GM19467 (cell line): ENCODE data around the gene FUCA2.

ENCODE experiments used
- ATAC-seq: cut with Tn5 transposase; IDR thresholded peaks from one replicate; pipeline ENCODE4 v1.9.1; 2021; ENCODE audit warnings: mild to moderate bottlenecking, moderate library complexity; ENCODE audit not compliant: unreplicated experiment

The FUCA2 gene, protein sequence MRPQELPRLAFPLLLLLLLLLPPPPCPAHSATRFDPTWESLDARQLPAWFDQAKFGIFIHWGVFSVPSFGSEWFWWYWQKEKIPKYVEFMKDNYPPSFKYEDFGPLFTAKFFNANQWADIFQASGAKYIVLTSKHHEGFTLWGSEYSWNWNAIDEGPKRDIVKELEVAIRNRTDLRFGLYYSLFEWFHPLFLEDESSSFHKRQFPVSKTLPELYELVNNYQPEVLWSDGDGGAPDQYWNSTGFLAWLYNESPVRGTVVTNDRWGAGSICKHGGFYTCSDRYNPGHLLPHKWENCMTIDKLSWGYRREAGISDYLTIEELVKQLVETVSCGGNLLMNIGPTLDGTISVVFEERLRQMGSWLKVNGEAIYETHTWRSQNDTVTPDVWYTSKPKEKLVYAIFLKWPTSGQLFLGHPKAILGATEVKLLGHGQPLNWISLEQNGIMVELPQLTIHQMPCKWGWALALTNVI

DNA sequence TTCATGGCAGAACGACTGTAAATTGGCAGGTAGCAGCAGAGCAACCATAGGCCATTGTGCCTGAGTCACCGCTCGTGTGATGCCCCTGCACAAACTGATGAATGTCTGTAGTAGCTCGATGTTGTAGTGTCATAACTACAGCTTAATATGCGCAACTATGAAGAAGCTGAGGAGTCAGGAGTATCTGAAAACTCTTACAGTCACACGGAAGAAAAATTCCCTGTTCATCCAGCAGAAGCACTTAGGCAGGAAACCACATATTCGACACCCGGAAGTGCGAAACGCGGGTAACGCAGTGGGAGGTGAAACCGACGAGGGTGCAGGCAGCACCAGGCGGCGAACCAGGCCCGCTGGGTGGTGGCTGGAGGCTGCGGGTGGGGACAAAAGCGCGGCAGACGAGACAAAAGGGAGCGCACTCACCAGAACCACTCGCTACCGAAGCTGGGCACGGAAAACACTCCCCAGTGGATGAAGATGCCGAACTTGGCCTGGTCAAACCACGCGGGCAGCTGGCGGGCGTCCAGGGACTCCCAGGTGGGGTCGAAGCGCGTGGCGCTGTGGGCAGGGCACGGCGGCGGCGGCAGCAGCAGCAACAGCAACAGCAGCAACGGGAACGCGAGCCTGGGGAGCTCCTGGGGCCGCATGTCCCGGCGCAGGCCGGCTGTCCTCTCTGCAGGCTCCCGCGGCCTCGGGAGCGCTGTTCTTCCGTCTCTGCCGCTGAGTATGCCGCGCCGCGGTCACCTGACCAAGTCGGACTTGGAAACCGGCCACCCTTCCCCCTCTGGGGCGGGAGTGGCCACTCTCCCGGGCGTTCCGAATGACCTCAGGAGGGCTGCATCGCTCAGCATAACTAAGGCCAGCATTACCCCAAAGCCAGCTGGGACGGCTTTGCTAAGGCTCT, at the start of gene FUCA2:
Gene FUCA2, minus strand, starts transcription at position 730 of the 901 bp plus-strand sequence. Its CDS starts 86 bp downstream, at position 644.
- peak; percentile 51 for ATAC-seq

DNA sequence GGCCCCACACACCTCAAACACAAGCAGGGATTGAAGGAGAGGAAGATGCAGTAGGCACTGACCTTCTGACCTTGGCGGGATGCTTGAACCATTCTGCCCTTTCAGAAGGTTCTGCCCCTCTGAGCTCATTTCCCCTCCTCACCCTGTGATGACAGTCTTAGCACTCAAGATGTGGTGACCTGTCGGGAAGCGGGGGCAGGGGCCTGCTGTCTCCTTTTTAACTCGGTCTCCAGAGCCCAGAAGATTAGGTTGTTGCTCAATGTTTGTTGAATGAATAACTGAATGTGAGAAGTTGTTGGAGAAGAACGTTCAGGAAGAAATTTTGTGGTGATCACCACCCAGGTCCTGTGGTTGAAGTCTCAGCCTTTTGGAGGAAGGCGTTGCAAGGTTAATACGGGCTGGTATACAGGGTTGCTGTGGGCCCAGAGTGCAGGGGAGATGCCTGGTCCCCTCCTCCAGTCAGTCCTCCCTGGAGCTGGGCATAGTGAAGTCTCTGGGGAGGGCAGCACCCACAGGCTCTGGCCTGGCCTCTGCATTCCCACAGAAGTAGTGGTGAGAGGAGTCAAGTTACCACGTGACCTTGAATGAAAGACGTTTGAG, 49.7 kb upstream of the FUCA2 start:
- no peak for ATAC-seq

DNA sequence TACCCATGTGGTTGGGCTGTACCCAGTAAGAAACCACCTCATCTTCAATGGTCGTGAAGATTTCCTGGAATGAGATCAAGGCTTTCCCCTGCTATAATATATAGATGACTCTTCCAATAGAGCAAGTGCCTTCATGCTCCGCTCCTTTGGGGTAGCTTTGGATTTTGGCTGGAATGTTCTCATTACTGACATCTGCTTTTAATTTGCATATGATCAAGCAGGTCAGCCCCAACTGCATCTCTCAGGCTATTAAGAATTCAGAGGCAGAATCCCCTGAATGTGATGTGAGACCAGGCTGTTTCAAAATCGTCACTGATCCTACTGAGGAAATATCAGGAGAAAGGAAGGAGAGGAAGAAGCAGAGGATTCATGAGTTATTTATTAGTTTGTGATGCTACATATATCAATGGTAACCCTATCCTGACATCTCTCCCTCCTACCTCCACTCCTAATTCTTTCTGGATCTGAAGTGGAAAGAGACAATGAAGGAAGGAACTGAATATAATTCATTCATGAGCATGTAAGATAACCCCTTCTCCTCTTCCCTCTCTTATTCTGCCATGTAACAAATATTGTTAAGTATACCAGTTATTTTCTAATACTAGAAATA, 47.6 kb upstream of the FUCA2 start:
- ATAC-seq = no peak

DNA sequence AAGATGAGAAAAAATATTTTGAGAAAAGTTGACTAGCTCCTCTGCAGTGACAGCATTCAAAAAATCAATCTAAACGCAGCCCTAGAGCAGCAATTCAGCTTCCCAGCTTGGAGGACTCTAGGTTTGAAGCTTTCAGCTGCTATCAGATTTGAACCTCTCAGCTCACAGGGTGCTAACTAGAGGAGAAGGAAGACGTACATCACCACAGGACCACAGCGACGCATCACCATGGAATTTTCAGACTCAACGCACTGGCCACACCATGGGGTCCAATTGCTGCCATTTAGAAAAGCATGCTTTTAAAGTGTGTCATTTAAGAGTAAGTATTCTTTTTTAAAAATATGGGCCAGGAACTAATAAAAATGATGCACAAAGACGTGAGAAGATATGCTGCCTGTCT, 45.0 kb upstream of the FUCA2 start:
- ATAC-seq = no peak

DNA sequence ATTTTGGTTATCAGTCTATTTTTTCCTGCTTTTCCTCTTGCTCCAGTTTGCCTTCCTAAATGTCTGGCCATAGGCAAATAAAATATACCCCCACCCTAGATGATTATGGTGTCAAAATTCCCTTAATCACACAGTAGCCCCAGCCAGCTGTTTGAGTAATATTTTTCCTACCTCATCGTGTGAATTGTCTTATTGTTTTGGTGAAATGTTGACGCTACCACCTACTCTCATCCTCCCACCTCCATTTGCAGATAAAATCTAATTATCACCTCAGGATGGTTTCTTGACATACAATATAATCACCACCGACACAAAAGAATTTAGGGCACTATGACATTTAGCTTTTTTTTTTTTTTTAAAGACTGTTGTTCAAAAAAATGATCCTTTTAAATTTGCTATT, 44.1 kb upstream of the FUCA2 start:
- ATAC-seq = no peak

DNA sequence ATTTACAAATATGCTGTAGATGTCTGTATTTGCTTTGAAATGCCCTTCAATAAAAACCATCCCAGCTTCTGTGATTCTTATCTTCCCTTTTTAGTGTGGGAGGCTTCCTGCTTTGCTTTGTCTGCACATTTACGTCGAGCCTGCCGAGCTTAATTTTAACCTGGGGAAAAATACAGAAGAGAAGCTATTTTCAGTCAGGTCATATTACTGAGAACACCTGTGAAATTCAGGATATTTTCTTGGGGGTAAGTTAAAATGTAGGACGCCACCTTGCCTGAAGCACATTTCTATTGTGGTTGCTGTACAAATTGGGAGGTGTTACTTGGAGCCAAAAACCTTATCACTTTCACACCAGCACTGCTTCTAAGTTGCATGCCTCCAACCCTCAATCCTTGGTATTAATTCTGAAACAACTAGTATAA, 43.6 kb upstream of the FUCA2 start:
- no peak for ATAC-seq

DNA sequence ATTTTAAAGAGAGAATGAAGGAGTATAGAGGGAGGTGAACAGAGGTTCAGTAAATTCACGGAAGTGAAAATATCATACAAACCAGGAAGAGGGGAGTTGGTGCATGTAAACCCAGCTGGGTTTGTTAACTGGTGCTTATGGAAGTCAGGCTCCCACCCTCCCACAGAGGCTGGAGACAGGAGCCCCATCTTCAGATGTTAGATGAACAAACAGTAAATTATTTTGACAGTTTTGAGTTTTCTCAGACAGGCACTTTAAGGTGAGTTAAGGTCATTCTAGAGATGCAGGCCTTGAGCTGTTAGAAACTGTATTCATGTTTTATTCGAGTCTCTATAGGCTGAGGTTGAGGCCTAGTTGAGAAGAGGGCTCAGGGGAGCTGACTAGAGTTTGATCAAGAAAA, 41.8 kb upstream of the FUCA2 start:
- ATAC-seq = no peak

DNA sequence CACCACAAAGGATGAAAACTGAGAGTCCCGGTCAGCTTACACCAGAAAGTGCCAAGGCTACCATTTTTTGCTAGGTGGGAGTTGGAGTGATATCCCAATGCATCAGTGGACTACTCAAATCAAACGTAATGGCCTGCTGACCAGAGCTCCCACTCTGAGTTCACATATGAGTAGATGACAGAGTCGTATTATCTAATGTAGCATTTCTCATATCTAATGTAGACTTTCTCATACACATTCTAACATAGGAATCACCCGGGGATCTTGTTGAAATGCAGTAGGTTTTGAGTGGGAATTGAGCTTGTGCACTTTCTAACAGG, 38.4 kb upstream of the FUCA2 start:
- ATAC-seq = no peak

DNA sequence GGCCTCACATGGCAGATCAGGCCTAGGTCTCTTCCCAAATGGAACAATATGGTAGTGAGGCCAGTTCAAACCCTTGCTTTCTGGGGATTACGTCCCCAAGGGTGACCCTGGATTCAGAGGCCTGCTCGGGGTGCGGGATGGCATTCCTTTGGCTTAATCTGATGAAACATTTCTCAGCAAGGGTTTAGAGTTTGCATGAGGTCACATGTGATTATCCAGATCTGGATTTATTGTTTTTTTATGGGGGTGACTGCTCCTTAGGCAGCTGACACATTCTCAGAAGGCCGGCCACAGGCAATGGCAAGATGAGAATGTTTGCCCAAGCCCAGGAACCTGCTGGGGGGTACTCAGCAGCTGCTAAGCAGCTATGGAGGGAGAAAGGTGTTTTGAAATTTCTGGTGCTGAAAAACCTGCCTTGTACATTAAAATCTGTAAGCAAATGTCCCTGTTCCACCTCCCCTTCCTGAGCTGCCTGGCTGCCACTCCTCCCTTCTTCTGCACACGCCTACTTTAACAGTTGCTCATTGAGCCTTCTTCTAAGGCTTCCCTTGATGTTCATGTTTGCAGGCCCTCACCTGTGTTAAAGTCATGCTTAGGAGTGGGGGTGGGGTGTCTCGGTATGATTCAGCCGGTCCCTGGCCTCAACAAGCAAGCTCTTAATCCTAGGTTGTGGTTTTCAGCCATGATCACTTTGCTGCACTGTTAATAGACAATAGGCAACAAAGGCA, 37.9 kb upstream of the FUCA2 start:
- no peak for ATAC-seq

DNA sequence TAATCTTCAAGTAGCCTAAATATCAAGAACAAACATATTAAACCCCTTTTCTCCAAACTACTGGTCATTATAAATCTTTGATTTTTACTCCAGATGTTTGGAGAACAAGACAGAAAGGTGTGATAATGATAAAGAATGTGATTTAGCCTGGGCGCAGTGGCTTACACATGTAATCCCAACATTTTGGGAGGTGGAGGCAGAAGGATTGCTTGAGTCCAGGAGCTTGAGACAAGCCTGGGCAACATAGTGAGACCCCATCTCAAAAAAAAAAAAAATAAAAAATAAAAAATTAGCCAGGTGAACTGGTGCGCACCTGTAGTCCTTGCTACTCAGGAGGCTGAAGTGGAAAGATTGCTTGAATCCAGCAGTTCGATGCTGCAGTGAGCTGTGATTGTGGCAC, 35.1 kb upstream of the FUCA2 start:
- ATAC-seq = no peak

DNA sequence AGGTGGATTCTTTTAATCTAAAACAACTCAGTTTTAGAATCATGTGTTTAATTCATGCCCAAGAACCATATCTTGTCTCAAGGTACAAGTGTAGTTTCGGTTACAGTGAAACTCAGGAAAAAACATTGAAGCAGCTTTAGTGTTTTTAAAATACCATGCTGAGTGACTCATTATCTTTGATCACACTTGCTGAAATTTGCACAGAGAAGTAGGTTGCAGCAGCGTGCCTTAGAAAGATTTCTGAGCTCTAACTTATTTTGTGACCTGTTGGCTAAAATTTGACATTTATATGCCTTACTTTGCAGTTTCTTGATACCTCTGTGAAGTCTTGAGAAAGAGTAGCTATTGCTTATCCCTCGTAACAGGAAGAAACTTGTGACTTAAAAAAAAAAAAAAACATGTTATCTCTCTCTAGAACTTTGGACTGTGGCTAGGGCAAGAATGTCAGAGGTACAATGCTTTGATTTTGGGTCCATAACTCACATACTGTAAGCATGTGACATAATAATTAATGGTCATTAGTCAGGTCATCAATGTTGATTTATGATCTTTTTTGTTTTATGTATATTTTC, 34.5 kb upstream of the FUCA2 start:
- ATAC-seq = no peak

DNA sequence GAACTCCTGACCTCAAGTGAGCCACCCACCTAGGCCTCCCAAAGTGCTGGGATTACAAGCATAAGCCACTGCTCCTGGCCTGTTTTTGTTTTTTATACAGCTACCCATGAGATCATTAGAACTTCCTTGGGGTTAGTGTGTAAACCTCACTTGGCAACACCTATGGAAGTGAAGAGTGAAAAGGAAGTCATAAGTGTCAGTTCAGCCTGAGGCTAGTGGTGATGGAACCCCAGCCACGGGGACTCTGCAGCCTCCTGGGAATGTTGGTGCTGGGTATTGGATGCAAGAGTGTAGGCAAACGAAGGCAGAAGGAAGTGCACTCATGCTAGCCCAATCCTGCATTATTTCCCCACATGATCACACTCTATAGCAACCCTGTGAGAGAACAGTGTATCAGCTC, 33.6 kb upstream of the FUCA2 start:
- ATAC-seq = no peak

DNA sequence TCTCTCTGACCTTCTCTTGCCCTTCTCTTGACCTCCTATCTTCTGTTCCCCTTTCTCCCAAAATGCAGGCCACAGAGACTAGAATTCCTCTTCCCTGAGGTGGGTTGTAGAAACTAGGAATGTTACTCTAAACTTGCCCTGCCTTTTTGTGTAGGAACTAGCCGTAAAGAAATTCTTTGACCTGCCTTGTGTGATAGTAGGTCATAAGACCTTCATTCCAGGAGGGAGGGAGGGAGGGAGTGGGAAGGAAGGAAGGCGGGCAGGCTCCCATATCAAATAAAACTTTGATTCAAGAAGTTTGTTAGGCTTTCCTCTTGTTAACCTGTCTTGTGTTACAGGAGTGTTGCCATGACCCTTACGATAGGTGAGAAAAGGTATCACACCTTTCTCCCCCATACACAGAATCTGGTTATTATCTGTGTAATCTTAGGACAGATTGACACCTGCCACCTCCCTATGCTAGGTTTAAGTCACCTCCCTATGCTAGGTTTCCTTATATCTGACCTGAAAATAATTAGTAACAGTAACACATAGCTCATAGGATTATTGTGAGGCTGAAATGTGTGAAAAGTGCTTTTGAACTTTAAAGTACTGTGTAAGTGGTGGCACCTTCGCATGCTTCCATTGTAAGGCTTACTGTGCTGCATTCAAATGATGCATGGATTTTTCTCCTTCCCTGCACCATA, 32.6 kb upstream of the FUCA2 start:
- no peak for ATAC-seq

DNA sequence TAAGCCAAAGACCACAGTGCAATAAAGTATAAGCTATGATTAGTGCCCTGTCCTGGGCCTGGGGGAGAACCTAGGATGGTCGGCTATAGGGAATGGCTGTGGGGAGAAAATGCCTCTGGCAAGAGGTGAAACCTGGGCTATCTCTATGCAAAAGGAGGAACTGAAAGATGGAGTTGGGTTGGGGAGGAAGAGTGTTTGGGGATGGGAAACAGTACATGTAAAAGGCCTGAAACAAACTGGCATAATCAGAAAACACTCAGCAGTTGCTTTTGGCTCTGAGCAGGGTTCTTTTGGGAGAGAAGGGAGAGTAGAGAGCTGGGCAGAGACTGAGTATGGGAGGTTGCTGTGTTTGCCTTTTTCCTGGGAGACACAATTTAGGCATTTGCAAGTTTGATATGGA, 31.9 kb upstream of the FUCA2 start:
- no peak for ATAC-seq

DNA sequence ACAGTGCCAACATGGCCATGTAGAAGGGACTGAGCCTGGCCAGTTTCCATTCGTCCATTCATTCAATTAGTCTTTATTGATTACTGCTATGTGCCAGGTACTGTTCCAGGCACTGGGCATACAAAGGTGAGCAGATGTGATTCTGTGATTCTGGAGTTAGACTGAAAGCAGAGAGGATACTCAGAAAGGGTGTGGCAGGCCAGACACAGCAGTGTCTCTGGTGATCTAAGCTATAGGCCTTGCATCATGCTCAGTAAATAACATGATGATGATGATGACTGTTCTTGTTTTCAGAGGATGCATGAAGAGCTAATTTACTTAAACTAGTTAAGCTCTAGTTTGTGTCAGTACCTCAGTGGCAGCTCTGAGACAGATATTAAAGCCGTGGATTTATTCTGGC, 31.4 kb upstream of the FUCA2 start:
- ATAC-seq = no peak

DNA sequence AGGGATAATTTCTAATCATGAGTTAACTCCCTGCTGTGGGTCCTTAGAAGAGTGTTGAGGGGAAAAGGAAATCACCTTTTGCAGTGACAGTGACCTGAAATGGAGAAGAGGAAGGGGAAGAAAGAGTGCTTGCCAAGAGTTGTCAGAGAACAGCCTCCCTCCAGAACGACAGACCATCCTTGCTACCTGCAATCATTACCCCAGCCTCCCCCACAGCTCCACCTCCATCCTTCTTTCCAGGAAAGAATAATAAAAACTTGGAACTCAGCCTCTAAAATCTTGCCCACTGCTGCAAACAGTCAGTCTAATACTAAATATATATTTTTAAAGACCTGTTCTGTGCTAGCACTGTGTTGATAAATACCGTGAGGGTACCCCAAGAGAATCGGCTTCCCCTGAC, 28.7 kb upstream of the FUCA2 start:
- no peak for ATAC-seq

DNA sequence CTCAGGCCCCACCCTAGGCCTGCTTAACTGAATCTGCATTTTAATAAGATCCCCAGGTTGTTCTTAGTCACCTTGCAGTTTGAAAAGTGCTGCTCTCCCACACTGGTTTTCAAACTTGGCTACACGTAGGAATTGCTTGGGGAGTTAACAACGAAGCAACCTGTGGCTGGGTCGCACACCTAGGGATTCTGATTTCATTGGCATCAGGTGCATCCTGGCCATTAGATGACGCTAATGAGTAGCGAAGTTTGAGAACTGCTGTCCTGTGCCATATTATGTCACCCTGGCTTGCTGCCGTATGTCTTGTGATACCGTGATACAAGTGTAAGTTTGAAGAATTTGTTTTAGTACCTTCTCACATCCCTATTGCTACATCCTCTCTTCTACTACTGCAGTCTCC, 28.2 kb upstream of the FUCA2 start:
- no peak for ATAC-seq

DNA sequence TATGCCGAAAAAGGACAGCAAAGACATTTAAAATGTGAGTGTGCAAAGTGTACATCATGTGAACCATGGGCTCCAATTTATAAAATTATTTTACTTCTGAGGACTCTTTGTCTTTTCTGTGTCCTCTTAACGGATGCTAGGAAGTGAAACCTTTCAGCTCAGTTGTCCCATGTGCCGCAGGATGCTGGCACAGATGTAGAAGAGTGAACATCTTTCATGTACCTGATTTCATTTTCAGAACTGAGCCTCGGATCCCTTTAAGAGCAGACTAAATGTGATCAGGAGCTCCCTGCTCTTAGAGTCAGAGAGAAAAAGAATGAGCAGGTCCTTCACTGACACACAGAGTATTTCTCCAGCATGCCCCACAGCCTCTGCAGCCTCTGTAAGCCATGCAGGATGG, 27.6 kb upstream of the FUCA2 start:
- ATAC-seq = no peak

DNA sequence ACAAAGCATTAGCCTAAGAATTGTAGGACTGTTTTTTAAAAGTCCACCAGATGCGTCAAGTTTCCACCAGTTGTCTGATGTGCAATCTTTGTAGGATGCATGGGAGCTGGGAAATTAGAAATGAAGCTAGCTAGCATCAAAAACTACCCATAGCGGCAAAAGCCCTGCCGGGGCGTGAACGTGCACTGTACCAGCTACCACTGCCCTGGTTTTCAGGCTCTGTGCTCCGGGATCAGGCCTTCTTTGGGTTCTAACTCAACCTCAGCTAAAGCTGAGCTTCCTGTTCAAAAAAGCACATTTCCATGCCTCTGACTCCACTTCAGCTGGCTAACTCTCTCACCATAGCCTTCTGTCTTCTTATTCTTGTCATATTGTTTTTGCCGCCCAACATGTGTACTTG, 26.9 kb upstream of the FUCA2 start:
- no peak for ATAC-seq
